ENCODE data around the gene GPR176.
"Not testable (repeated sequence)": the region's sequence is repeated elsewhere in the genome, so short reads cannot be mapped to it uniquely, and the experiment has no call there.

Gene GPR176

DNA sequence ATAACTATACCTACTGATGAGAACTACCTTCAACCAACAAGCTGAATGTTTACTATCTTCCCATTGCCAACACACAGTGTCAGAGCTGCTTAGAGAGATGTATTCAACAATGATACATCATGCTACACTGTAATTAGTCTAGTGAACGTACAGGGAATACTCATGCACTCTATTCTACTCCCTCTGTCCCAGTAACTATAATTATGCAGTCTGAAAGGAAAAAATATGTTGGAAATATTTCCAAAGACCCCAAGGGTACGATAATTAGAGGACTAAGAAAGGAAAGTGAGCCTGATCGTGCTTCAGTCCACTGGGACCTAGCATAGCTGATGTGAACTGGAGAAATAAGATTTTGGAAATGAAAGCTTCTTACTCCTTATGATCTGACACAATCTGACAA is 100.5 kb downstream of the GPR176 start:
- no peak overlapping the region for H3K27ac ChIP-seq
- TF ChIP-seq, protein P1, sequence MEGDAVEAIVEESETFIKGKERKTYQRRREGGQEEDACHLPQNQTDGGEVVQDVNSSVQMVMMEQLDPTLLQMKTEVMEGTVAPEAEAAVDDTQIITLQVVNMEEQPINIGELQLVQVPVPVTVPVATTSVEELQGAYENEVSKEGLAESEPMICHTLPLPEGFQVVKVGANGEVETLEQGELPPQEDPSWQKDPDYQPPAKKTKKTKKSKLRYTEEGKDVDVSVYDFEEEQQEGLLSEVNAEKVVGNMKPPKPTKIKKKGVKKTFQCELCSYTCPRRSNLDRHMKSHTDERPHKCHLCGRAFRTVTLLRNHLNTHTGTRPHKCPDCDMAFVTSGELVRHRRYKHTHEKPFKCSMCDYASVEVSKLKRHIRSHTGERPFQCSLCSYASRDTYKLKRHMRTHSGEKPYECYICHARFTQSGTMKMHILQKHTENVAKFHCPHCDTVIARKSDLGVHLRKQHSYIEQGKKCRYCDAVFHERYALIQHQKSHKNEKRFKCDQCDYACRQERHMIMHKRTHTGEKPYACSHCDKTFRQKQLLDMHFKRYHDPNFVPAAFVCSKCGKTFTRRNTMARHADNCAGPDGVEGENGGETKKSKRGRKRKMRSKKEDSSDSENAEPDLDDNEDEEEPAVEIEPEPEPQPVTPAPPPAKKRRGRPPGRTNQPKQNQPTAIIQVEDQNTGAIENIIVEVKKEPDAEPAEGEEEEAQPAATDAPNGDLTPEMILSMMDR (conservative IDR thresholded peaks at IDR 0.05), result no peak

DNA sequence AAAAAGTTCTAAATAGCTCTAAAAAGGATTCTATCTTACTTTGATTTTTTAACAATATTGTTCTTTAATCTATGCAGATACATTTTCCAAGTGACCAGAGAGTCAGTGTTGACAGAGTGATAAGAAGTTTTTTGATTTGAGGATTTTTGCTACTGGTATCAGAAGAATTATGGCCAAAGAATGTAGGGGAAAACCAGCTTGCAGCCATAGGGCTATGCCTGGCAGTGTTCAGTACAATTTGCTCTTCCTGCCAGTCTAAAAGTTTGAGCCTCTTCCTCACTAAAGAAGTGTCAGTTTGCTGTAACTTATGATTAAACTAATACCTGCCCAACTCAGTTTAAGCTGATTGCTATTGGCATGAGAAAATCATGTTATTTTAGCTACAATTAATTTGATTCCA is 102.2 kb downstream of the GPR176 start:
- TF ChIP-seq, protein P1 (conservative IDR thresholded peaks at IDR 0.05), result no peak
- no peak overlapping the region for H3K27ac ChIP-seq

DNA sequence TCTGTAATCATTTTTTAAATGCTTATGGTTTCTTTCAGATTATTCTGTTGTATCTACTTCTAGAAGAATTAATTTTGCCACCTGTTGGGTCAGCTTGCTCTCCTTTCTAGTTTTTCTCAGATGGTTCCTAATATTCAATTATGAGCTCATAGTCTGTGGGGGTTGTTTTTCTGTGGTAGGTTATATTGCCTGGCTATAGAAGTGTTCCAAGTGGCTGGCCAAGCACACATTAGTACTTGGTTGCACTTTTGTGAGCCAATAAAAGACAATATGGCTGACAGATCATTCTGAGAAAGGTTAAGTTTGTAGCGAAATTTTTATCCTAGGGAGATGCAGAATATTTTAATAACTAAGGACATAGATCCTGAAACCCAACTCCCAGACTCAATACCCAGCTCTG is 105.6 kb downstream of the GPR176 start:
- TF ChIP-seq, protein P1 (conservative IDR thresholded peaks at IDR 0.05), result no peak
- no peak overlapping the region for H3K27ac ChIP-seq

DNA sequence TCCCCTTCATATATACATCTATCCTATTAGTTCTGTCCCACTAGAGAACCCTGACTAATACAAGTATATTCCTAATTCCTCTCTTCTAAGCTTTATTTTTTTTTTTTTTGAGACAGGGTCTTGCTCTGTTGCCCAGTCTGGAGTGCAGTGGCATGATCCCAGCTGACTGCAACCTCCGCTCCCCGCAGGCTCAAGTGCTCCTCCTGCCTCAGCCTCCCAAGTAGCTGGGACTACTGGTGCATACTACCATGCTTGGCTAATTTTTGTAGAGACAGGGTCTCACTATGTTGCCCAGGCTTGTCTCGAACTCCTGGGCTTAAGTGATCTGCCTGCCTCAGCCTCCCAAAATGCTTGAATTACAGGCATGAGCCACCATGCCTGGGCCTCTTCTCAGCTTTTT is 107.4 kb downstream of the GPR176 start:
- H3K27ac ChIP-seq, result not testable (repeated sequence)

DNA sequence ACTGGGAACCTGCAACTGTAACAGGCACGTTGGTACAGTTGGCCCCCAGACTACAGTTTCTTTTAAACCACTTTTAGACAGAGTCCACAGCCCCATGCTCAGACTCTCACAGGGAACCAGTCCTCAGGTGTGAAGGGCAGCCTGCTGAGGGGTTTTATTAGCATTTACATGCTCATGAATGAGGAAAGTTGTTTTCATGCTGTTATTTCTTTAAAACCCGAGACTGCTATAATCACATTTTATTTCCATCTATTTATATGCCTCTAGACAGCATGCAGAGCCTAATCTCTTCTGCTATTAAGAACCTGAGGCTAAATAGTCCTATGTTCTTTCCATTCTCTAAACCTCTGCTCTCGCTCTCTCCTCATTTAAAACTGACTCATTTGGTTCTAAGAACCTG is 111.2 kb downstream of the GPR176 start:
- TF ChIP-seq, protein P1 (conservative IDR thresholded peaks at IDR 0.05), result no peak
- no peak overlapping the region for H3K27ac ChIP-seq

DNA sequence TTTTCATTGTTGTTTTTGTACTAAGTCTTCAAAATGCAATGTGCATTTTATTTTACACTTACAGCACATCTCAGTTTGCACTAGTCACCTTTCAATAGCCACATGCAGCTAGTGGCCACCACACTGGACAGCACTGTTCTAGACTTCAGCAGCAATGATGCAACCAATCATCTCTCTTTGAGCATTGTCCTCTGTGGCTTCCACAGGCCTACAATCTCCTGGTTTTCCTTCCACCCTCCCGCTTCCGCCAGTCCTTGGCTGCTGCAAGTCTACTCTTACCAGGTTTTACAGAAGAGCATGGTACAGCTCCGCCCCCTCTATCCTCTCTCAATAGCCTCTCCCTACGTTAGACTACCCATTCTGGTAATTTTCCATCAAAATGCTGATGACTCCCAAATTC is 112.3 kb downstream of the GPR176 start:
- no peak overlapping the region for H3K27ac ChIP-seq
- TF ChIP-seq, protein P1 (conservative IDR thresholded peaks at IDR 0.05), result no peak

DNA sequence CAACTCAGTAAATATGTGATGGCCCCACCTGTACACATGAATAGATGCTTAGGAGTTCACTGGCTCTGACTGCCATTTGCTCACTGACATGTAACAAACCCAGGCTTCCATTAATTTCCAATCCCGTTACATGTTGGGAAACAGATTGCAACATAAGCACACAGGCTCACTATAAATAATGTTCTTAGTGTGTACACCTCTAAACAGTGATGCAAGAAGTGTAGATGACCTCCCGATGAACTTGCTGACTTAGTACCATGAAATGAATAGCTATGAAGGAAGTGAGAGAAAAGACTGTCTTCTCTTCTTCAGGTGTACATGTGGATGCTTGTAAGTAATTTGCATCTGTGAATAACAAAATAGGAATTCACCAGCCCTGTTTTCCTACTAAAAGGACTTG is 116.0 kb downstream of the GPR176 start:
- TF ChIP-seq, protein P1 (conservative IDR thresholded peaks at IDR 0.05), result no peak
- no peak overlapping the region for H3K27ac ChIP-seq

DNA sequence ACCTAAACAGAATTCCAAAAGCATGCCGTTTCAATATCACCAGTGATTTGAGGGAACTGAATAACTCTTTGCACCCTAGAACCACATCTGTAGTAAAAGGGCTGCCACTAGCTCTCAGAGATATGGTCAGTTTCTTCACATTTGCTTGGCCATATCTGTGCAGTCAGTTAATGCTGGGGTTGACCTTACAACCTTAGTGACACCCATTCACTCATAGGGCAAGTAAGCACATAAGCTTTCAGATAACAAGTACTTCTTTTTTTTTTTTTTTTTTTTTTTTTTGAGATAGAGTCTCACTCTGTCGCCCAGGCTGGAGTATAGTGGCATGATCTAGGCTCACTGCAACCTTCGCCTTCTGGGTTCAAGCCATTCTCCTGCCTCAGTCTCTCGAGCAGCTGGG is 117.0 kb downstream of the GPR176 start:
- TF ChIP-seq, protein P1 (conservative IDR thresholded peaks at IDR 0.05), result no peak
- no peak overlapping the region for H3K27ac ChIP-seq
